Measurements from ENCODE around the gene SLC17A3. TPM values are rescaled to one million over a fixed set of nuclear protein-coding genes. Genes with fewer than 3 reads are reported as not detected.

SLC17A3 gene
- total RNA-seq, 2 experiments from 2014 or later, result 0.62 to 0.75 TPM

GRCh38 chr6:25883991-25884390 lies 9.9 kb upstream of the SLC17A3 start:
- peaks cover 3% of the 10 kb centered on the region for H3K27me3 Mint-ChIP-seq
- POLR2A ChIA-PET, result no interaction called here
- H3K4me3 Mint-ChIP-seq, result no peak overlapping the region
- H3K27ac Mint-ChIP-seq, result no peak overlapping the region
- no peaks in the 10 kb centered on the region for H3K9me3 Mint-ChIP-seq
- peaks cover 10% of the 10 kb centered on the region for H3K4me1 Mint-ChIP-seq
- no peak for DNase-seq
- H3K36me3 Mint-ChIP-seq (ENCODE audit: low read depth), result peaks cover 1% of the 10 kb centered on the region
- CTCF ChIA-PET, result interaction anchor here (1.6 kb wide), 1 partner anchor 18 kb away, joined by 5 read pairs; no protein-coding TSS in a partner anchor

- Mint-ChIP-seq H3K27me3 (peaks cover 7% of the 10 kb centered on the region), H3K4me3 (no peak overlapping the region), H3K27ac (no peak overlapping the region), H3K36me3 (ENCODE audit: low read depth) (peaks cover 1% of the 10 kb centered on the region), H3K9me3 (no peaks in the 10 kb centered on the region), H3K4me1 (peaks cover 10% of the 10 kb centered on the region)
- no peak for DNase-seq
- ChIA-PET CTCF (interaction anchor here (1.6 kb wide), 1 partner anchor 18 kb away, joined by 5 read pairs; no protein-coding TSS in a partner anchor), POLR2A (no interaction called here)
Observed at GRCh38 chr6:25883536-25883935, 9.5 kb upstream of the SLC17A3 start.

- Mint-ChIP-seq H3K4me3 (peak overlapping the region; percentile 79), H3K27ac (peak overlapping the region; percentile 84), H3K27me3 (peaks cover 7% of the 10 kb centered on the region), H3K4me1 (peaks cover 13% of the 10 kb centered on the region), H3K9me3 (peaks cover under 1% of the 10 kb centered on the region), H3K36me3 (ENCODE audit: low read depth) (peaks cover 1% of the 10 kb centered on the region)
- ChIA-PET POLR2A (interaction anchor here (0.5 kb wide), 1 partner anchor 738 kb away, joined by 3 read pairs; no protein-coding TSS in a partner anchor), CTCF (interaction anchor here (0.6 to 1.8 kb wide), 12 partner anchors 9 to 840 kb away, joined by 3 to 7 read pairs (median 4); no protein-coding TSS in a partner anchor)
- DNase-seq, result peak; percentile 63
Observed at GRCh38 chr6:25882051-25882496, 8.0 kb upstream of the SLC17A3 start.

- H3K27ac Mint-ChIP-seq, result no peak overlapping the region
- H3K4me3 Mint-ChIP-seq, result no peak overlapping the region
- ChIA-PET POLR2A (no interaction called here), CTCF (no interaction called here)
- peaks cover 4% of the 10 kb centered on the region for H3K9me3 Mint-ChIP-seq
- peaks cover 7% of the 10 kb centered on the region for H3K27me3 Mint-ChIP-seq
- peaks cover 26% of the 10 kb centered on the region for H3K4me1 Mint-ChIP-seq
- no peak for DNase-seq
- peaks cover 5% of the 10 kb centered on the region for H3K36me3 Mint-ChIP-seq (ENCODE audit: low read depth)
Observed at GRCh38 chr6:25880601-25881000, 6.6 kb upstream of the SLC17A3 start.

- CTCF ChIA-PET, result no interaction called here
- peaks cover 4% of the 10 kb centered on the region for H3K9me3 Mint-ChIP-seq
- POLR2A ChIA-PET, result no interaction called here
- peaks cover 8% of the 10 kb centered on the region for H3K36me3 Mint-ChIP-seq (ENCODE audit: low read depth)
- H3K4me3 Mint-ChIP-seq, result no peak overlapping the region
- no peak overlapping the region for H3K27ac Mint-ChIP-seq
- H3K27me3 Mint-ChIP-seq, result peaks cover 7% of the 10 kb centered on the region
- peaks cover 44% of the 10 kb centered on the region for H3K4me1 Mint-ChIP-seq
- DNase-seq, result no peak
Observed at GRCh38 chr6:25878721-25879322, 4.8 kb upstream of the SLC17A3 start.

GRCh38 chr6:25875926-25876602 lies 2.0 kb upstream of the SLC17A3 start:
- Mint-ChIP-seq H3K9me3 (peaks cover 10% of the 10 kb centered on the region), H3K4me3 (no peak overlapping the region)
- CTCF ChIA-PET, result no interaction called here

GRCh38 chr6:25875563-25875905 lies 1.5 kb upstream of the SLC17A3 start:
- DNase-seq, result no peak
- peaks cover 7% of the 10 kb centered on the region for H3K27me3 Mint-ChIP-seq
- no peak overlapping the region for H3K4me3 Mint-ChIP-seq
- no peak overlapping the region for H3K27ac Mint-ChIP-seq
- H3K9me3 Mint-ChIP-seq, result peaks cover 10% of the 10 kb centered on the region
- H3K4me1 Mint-ChIP-seq, result peaks cover 50% of the 10 kb centered on the region
- CTCF ChIA-PET, result interaction anchor here (0.9 kb wide), 1 partner anchor 9 kb away, joined by 3 read pairs; no protein-coding TSS in a partner anchor
- peaks cover 13% of the 10 kb centered on the region for H3K36me3 Mint-ChIP-seq (ENCODE audit: low read depth)
- POLR2A ChIA-PET, result no interaction called here

More at GRCh38 chr6:25875926-25876602, 2.0 kb upstream of the SLC17A3 start:
- H3K36me3 Mint-ChIP-seq (ENCODE audit: low read depth), result peaks cover 13% of the 10 kb centered on the region
- H3K4me1 Mint-ChIP-seq, result peaks cover 50% of the 10 kb centered on the region
- no peak overlapping the region for H3K27ac Mint-ChIP-seq
- POLR2A ChIA-PET, result no interaction called here
- no peak for DNase-seq
- peaks cover 7% of the 10 kb centered on the region for H3K27me3 Mint-ChIP-seq

- peaks cover 12% of the 10 kb centered on the region for H3K36me3 Mint-ChIP-seq (ENCODE audit: low read depth)
- H3K27me3 Mint-ChIP-seq, result peaks cover 7% of the 10 kb centered on the region
- POLR2A ChIA-PET, result no interaction called here
- peak overlapping the region; percentile 53 for H3K4me3 Mint-ChIP-seq
- peak overlapping the region; percentile 82 for H3K27ac Mint-ChIP-seq
- H3K4me1 Mint-ChIP-seq, result peaks cover 50% of the 10 kb centered on the region
- peak; percentile 45 for DNase-seq
- H3K9me3 Mint-ChIP-seq, result peaks cover 10% of the 10 kb centered on the region
- CTCF ChIA-PET, result interaction anchor here (0.9 to 1.1 kb wide), 2 partner anchors 8 to 146 kb away, joined by 3 read pairs; no protein-coding TSS in a partner anchor
Observed at GRCh38 chr6:25874822-25875562, 949 bp upstream of the SLC17A3 start.

- peak; percentile 16 for DNase-seq
- ChIA-PET POLR2A (interaction anchor here (0.6 kb wide), 1 partner anchor 48 kb away, joined by 3 read pairs; no protein-coding TSS in a partner anchor), CTCF (interaction anchor here (1.0 to 1.5 kb wide), 2 partner anchors 9 to 69 kb away, joined by 3 to 4 read pairs; no protein-coding TSS in a partner anchor)
- no peaks in the 10 kb centered on the region for H3K27me3 Mint-ChIP-seq
- peaks cover 14% of the 10 kb centered on the region for H3K36me3 Mint-ChIP-seq (ENCODE audit: low read depth)
- no peak overlapping the region for H3K27ac Mint-ChIP-seq
- peaks cover 10% of the 10 kb centered on the region for H3K9me3 Mint-ChIP-seq
- peaks cover 50% of the 10 kb centered on the region for H3K4me1 Mint-ChIP-seq
- no peak overlapping the region for H3K4me3 Mint-ChIP-seq
Observed at GRCh38 chr6:25872814-25873213, 1.2 kb downstream of the SLC17A3 start.

- Mint-ChIP-seq H3K27ac (no peak overlapping the region), H3K27me3 (no peaks in the 10 kb centered on the region), H3K36me3 (ENCODE audit: low read depth) (peaks cover 12% of the 10 kb centered on the region), H3K4me3 (no peak overlapping the region), H3K4me1 (peaks cover 50% of the 10 kb centered on the region), H3K9me3 (peaks cover 7% of the 10 kb centered on the region)
- POLR2A ChIA-PET, result no interaction called here
- DNase-seq, result no peak
- CTCF ChIA-PET, result no interaction called here
Observed at GRCh38 chr6:25869840-25870239, 4.2 kb downstream of the SLC17A3 start.

GRCh38 chr6:25868436-25869183 lies 5.4 kb downstream of the SLC17A3 start:
- Mint-ChIP-seq H3K27ac (no peak overlapping the region), H3K27me3 (no peaks in the 10 kb centered on the region), H3K4me3 (no peak overlapping the region), H3K9me3 (peaks cover 16% of the 10 kb centered on the region), H3K36me3 (ENCODE audit: low read depth) (peaks cover 15% of the 10 kb centered on the region), H3K4me1 (peaks cover 46% of the 10 kb centered on the region)
- DNase-seq, result no peak
- ChIA-PET POLR2A (no interaction called here), CTCF (interaction anchor here (1.4 kb wide), 1 partner anchor 13 kb away, joined by 3 read pairs; no protein-coding TSS in a partner anchor)

- peaks cover 11% of the 10 kb centered on the region for H3K9me3 Mint-ChIP-seq
- peaks cover 32% of the 10 kb centered on the region for H3K4me1 Mint-ChIP-seq
- DNase-seq, result peak; percentile 51
- no peak overlapping the region for H3K4me3 Mint-ChIP-seq
- peak overlapping the region; percentile 88 for H3K27ac Mint-ChIP-seq
- ChIA-PET CTCF (no interaction called here), POLR2A (no interaction called here)
- H3K36me3 Mint-ChIP-seq (ENCODE audit: low read depth), result peaks cover 11% of the 10 kb centered on the region
- H3K27me3 Mint-ChIP-seq, result no peaks in the 10 kb centered on the region
Observed at GRCh38 chr6:25866011-25866410, 8.0 kb downstream of the SLC17A3 start.
